Activated naive CD8-positive, alpha-beta T cell treated with anti-CD3 and anti-CD28 coated beads, Interleukin-2, amount 10 ng/mL, durations not matched to agents 7 days and 5 days (primary cell): ENCODE measurements around the gene CHST4. TPM values are rescaled to one million over a fixed set of nuclear protein-coding genes. Genes with fewer than 3 reads are reported as not detected.
"Not testable (repeated sequence)": the region's sequence is repeated elsewhere in the genome, so short reads cannot be mapped to it uniquely, and the experiment has no call there.

ENCODE experiments used
- ATAC-seq: fragments of 150-1000 bp; cut with Tn5 transposase; one replicate; pipeline ENCODE4 v1.10.0; 2021; ENCODE audit warnings: low read depth, moderate library complexity
- POLR2A ChIA-PET: fragments of 350-600 bp; sonication (Branson Sonifier 250); formaldehyde crosslinking; loops from one replicate; lab custom pipeline; 2021; ENCODE audit warnings: antibody characterized with exemption; lab: Charles Lee
- DNase-seq: peaks from one replicate; pipeline ENCODE4 v3.0.0; 2021
- H3K27ac Mint-ChIP-seq: one replicate; pipeline ENCODE4 v1.8.0; 2022; ENCODE audit warnings: mild to moderate bottlenecking, mixed read lengths
- H3K27me3 Mint-ChIP-seq: one replicate; pipeline ENCODE4 v1.8.0; 2022; ENCODE audit warnings: mild to moderate bottlenecking, moderate library complexity, mixed read lengths
- H3K36me3 Mint-ChIP-seq: one replicate; pipeline ENCODE4 v1.8.0; 2021; ENCODE audit warnings: mild to moderate bottlenecking, mixed read lengths
- H3K4me1 Mint-ChIP-seq: one replicate; pipeline ENCODE4 v1.8.0; 2021; ENCODE audit warnings: mixed read lengths
- H3K4me3 Mint-ChIP-seq: one replicate; pipeline ENCODE4 v1.8.0; 2022; ENCODE audit warnings: mild to moderate bottlenecking, moderate library complexity, mixed read lengths
- H3K9me3 Mint-ChIP-seq: one replicate; pipeline ENCODE4 v1.8.0; 2021; ENCODE audit warnings: mixed read lengths
- total RNA-seq, 2 experiments: library from RNA; stranded (reverse); gene quantifications; one replicate each; pipeline ENCODE4 v1.2.3, GENCODE V29; 2021

CHST4 gene
- total RNA-seq, 2 experiments from 2014 or later, result not detected

GRCh38 chr16:71537643-71538042, 11.4 kb downstream of the CHST4 start:
- ATAC-seq, result peak; percentile 65
- peaks cover 2% of the 10 kb centered on the region for H3K4me1 Mint-ChIP-seq
- no peaks in the 10 kb centered on the region for H3K9me3 Mint-ChIP-seq
- H3K36me3 Mint-ChIP-seq, result no peaks in the 10 kb centered on the region
- H3K4me3 Mint-ChIP-seq, result no peak overlapping the region
- H3K27ac Mint-ChIP-seq, result no peak overlapping the region
- POLR2A ChIA-PET, result no interaction called here
- H3K27me3 Mint-ChIP-seq, result no peaks in the 10 kb centered on the region
- peak; percentile 47 for DNase-seq

- Mint-ChIP-seq H3K4me3 (no peak overlapping the region), H3K4me1 (peaks cover 2% of the 10 kb centered on the region), H3K27me3 (no peaks in the 10 kb centered on the region), H3K27ac (no peak overlapping the region), H3K36me3 (no peaks in the 10 kb centered on the region), H3K9me3 (no peaks in the 10 kb centered on the region)
- ATAC-seq, result peak; percentile 88
- peak; percentile 61 for DNase-seq
- POLR2A ChIA-PET, result no interaction called here
These were observed 16.2 kb downstream of the CHST4 start for GRCh38 chr16:71542377-71542776.

- no peak for ATAC-seq
- Mint-ChIP-seq H3K36me3 (no peaks in the 10 kb centered on the region), H3K27me3 (peaks cover 9% of the 10 kb centered on the region), H3K4me1 (peaks cover 2% of the 10 kb centered on the region), H3K27ac (no peak overlapping the region), H3K4me3 (no peak overlapping the region), H3K9me3 (no peaks in the 10 kb centered on the region)
- POLR2A ChIA-PET, result no interaction called here
- DNase-seq, result no peak
These were observed 20.9 kb downstream of the CHST4 start for GRCh38 chr16:71547168-71547567.

- Mint-ChIP-seq H3K27ac (no peak overlapping the region), H3K27me3 (peaks cover 12% of the 10 kb centered on the region), H3K9me3 (no peaks in the 10 kb centered on the region), H3K4me3 (no peak overlapping the region), H3K4me1 (no peaks in the 10 kb centered on the region), H3K36me3 (no peaks in the 10 kb centered on the region)
- ATAC-seq, result no peak
- POLR2A ChIA-PET, result no interaction called here
- no peak for DNase-seq
These were observed 26.7 kb downstream of the CHST4 start for GRCh38 chr16:71552698-71553503.

- Mint-ChIP-seq H3K27me3 (peaks cover 18% of the 10 kb centered on the region), H3K27ac (no peak overlapping the region), H3K36me3 (no peaks in the 10 kb centered on the region), H3K4me1 (no peaks in the 10 kb centered on the region), H3K4me3 (no peak overlapping the region), H3K9me3 (no peaks in the 10 kb centered on the region)
- ATAC-seq, result no peak
- DNase-seq, result no peak
- POLR2A ChIA-PET, result no interaction called here
These were observed 29.1 kb downstream of the CHST4 start for GRCh38 chr16:71555230-71555891.

- Mint-ChIP-seq H3K9me3 (peaks cover 1% of the 10 kb centered on the region), H3K27me3 (peaks cover 11% of the 10 kb centered on the region), H3K4me1 (no peaks in the 10 kb centered on the region), H3K4me3 (no peak overlapping the region), H3K27ac (no peak overlapping the region), H3K36me3 (no peaks in the 10 kb centered on the region)
- ATAC-seq, result no peak
- no peak for DNase-seq
- POLR2A ChIA-PET, result interaction anchor here (0.6 kb wide), 1 partner anchor 65 kb away, joined by 3 read pairs; no protein-coding TSS in a partner anchor
These were observed 31.1 kb downstream of the CHST4 start for GRCh38 chr16:71557299-71557698.

GRCh38 chr16:71557954-71558582, 31.8 kb downstream of the CHST4 start:
- POLR2A ChIA-PET, result interaction anchor here (0.6 kb wide), 1 partner anchor 65 kb away, joined by 3 read pairs; no protein-coding TSS in a partner anchor
- no peak for DNase-seq

GRCh38 chr16:71559855-71560254, 33.6 kb downstream of the CHST4 start:
- Mint-ChIP-seq H3K27ac (no peak overlapping the region), H3K4me1 (peaks cover 5% of the 10 kb centered on the region), H3K4me3 (no peak overlapping the region), H3K27me3 (peaks cover 11% of the 10 kb centered on the region), H3K36me3 (no peaks in the 10 kb centered on the region), H3K9me3 (peaks cover 4% of the 10 kb centered on the region)
- POLR2A ChIA-PET, result no interaction called here
- no peak for ATAC-seq
- no peak for DNase-seq

More at GRCh38 chr16:71557954-71558582, 31.8 kb downstream of the CHST4 start:
- Mint-ChIP-seq H3K9me3 (peaks cover 4% of the 10 kb centered on the region), H3K4me1 (no peaks in the 10 kb centered on the region), H3K27me3 (peaks cover 11% of the 10 kb centered on the region), H3K36me3 (no peaks in the 10 kb centered on the region), H3K4me3 (no peak overlapping the region), H3K27ac (no peak overlapping the region)
- no peak for ATAC-seq

- Mint-ChIP-seq H3K27me3 (peaks cover 11% of the 10 kb centered on the region), H3K4me1 (peaks cover 12% of the 10 kb centered on the region)
- DNase-seq, POLR2A ChIA-PET, H3K27ac Mint-ChIP-seq, H3K4me3 Mint-ChIP-seq, ATAC-seq, H3K9me3 Mint-ChIP-seq, H3K36me3 Mint-ChIP-seq: not testable (repeated sequence)
These were observed 35.7 kb downstream of the CHST4 start for GRCh38 chr16:71561886-71562285.

- Mint-ChIP-seq H3K4me3 (no peak overlapping the region), H3K27ac (no peak overlapping the region), H3K4me1 (peaks cover 12% of the 10 kb centered on the region), H3K27me3 (peaks cover 11% of the 10 kb centered on the region), H3K36me3 (no peaks in the 10 kb centered on the region), H3K9me3 (peaks cover 4% of the 10 kb centered on the region)
- DNase-seq, result no peak
- POLR2A ChIA-PET, result no interaction called here
- no peak for ATAC-seq
These were observed 36.3 kb downstream of the CHST4 start for GRCh38 chr16:71562552-71562951.

GRCh38 chr16:71564335-71564967, 38.2 kb downstream of the CHST4 start:
- POLR2A ChIA-PET, result interaction anchor here (0.6 to 2.1 kb wide), 14 partner anchors 12 to 1187 kb away, joined by 3 to 15 read pairs (median 3); partner anchors contain the start of genes AP1G1, DHX38, TXNL4B and ZNF23
- Mint-ChIP-seq H3K4me3 (peak overlapping the region; percentile 81), H3K9me3 (peaks cover 4% of the 10 kb centered on the region), H3K4me1 (peaks cover 12% of the 10 kb centered on the region), H3K36me3 (no peaks in the 10 kb centered on the region), H3K27ac (peak overlapping the region; percentile 87), H3K27me3 (peaks cover 2% of the 10 kb centered on the region)
- no peak for DNase-seq
- no peak for ATAC-seq

- no peak for DNase-seq
- H3K4me3 Mint-ChIP-seq, result peak overlapping the region; percentile 81
These were observed 39.8 kb downstream of the CHST4 start for GRCh38 chr16:71565812-71566700.

More at GRCh38 chr16:71565812-71566700, 39.8 kb downstream of the CHST4 start:
- ATAC-seq, result no peak
- Mint-ChIP-seq H3K27me3 (no peaks in the 10 kb centered on the region), H3K4me1 (peaks cover 12% of the 10 kb centered on the region), H3K27ac (peak overlapping the region; percentile 87), H3K36me3 (no peaks in the 10 kb centered on the region), H3K9me3 (peaks cover 4% of the 10 kb centered on the region)
- POLR2A ChIA-PET, result interaction anchor here (1.3 to 2.1 kb wide), 3 partner anchors 45 to 528 kb away, joined by 3 to 15 read pairs (median 8); partner anchors contain the start of genes DHX38 and TXNL4B
